ENCODE data around the gene EVX2.

EVX2 gene

DNA sequence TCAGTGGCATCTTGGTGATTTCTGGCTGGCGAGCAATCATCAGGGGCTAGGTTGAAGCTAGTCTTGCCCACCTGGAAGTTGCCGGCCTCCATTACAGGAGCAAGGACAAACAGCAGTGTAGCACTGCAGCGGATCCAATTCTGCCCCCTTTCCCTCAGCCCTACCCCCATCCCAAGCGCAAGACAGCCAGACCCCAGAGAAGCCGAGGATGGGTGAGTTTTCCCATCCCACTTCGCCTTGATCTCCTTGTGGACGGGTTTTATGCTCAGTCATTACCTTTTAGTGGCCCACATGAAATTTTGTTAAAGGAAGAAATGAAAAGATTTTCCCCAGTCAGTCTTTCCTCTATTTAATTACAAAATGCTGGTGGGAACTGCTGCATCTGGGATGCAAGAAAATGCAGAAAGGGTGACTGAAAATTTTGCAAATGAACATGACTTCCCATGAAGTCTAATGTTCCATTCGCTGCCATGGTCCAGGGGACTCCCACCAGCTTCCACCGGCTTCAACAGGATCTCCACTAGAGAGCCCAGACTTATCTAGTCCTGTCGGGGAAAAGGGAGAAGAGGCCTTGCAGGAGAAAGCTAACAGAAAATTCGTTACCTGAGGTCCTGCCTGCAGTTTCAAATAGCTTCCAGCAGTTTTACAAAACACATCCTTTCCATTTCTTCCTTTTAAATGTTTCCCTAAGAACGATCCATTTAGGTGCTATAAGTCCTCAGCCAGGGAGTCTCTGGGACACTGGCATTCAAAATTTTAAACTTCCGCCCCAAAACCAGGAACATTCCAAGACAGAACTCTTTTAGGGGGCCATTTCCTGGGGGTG, 36.8 kb upstream of the EVX2 start:
- TF ChIP-seq, protein P1, sequence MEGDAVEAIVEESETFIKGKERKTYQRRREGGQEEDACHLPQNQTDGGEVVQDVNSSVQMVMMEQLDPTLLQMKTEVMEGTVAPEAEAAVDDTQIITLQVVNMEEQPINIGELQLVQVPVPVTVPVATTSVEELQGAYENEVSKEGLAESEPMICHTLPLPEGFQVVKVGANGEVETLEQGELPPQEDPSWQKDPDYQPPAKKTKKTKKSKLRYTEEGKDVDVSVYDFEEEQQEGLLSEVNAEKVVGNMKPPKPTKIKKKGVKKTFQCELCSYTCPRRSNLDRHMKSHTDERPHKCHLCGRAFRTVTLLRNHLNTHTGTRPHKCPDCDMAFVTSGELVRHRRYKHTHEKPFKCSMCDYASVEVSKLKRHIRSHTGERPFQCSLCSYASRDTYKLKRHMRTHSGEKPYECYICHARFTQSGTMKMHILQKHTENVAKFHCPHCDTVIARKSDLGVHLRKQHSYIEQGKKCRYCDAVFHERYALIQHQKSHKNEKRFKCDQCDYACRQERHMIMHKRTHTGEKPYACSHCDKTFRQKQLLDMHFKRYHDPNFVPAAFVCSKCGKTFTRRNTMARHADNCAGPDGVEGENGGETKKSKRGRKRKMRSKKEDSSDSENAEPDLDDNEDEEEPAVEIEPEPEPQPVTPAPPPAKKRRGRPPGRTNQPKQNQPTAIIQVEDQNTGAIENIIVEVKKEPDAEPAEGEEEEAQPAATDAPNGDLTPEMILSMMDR (IDR thresholded peaks at IDR 0.05; ENCODE audit: low read depth, low read length) = no peak

DNA sequence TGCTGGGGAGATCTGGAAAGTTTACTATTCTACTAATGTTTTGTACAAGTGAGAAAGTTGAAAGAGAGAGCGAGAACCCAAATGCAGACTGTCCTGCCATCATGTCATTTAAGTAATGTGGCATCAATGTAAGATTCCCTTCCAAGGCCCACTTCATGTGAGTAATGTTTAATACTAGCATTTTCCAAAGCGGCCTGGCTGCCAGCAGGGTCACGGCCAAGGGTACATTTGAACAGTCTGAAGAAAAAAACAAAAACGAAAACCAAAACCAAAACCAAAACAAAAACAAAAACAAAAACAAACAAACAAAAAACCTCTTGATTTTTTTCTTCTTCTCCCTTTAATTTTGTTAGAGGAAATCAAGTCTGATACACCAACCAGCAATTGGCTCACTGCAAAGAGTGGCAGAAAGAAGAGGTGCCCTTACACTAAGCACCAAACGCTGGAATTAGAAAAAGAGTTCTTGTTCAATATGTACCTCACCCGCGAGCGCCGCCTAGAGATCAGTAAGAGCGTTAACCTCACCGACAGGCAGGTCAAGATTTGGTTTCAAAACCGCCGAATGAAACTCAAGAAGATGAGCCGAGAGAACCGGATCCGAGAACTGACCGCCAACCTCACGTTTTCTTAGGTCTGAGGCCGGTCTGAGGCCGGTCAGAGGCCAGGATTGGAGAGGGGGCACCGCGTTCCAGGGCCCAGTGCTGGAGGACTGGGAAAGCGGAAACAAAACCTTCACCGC, 35.0 kb upstream of the EVX2 start:
- DNase-seq (ENCODE audit: extremely low read depth, low read depth) = no peak
- TF ChIP-seq, protein P1 (IDR thresholded peaks at IDR 0.05; ENCODE audit: low read depth, low read length) = peak; percentile 24

More for the DNA sequence above, 36.8 kb upstream of the EVX2 start:
- DNase-seq (ENCODE audit: extremely low read depth, low read depth) = no peak

DNA sequence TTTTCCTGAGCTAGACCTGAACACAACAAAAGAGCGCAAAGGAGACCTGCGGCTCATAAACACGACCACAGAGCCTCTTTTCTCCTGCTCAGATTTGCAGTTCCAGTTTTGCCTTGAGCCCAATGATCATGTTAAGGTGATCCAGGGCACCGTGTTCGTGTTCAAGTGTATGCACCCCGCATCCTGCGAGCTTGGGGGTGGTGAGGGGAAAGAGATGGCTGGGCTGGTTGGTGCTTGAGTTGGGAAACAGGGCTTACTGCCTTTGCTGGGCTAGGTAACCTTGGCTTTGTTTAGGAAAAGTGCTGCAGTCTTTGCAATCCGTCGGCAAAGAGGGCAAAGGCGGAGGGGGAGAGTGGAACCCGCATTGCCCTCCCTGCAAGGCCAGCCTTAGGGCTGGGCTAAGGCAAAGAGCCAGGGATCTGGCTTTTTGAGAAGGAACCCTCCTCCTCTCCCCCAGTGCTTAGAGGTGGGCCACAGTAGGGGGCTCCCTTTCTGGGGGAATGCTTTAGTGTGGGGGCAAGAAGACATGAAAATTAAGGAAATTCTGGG, 34.1 kb upstream of the EVX2 start:
- no peak for DNase-seq (ENCODE audit: extremely low read depth, low read depth)
- TF ChIP-seq, protein P1 (IDR thresholded peaks at IDR 0.05; ENCODE audit: low read depth, low read length) = no peak

DNA sequence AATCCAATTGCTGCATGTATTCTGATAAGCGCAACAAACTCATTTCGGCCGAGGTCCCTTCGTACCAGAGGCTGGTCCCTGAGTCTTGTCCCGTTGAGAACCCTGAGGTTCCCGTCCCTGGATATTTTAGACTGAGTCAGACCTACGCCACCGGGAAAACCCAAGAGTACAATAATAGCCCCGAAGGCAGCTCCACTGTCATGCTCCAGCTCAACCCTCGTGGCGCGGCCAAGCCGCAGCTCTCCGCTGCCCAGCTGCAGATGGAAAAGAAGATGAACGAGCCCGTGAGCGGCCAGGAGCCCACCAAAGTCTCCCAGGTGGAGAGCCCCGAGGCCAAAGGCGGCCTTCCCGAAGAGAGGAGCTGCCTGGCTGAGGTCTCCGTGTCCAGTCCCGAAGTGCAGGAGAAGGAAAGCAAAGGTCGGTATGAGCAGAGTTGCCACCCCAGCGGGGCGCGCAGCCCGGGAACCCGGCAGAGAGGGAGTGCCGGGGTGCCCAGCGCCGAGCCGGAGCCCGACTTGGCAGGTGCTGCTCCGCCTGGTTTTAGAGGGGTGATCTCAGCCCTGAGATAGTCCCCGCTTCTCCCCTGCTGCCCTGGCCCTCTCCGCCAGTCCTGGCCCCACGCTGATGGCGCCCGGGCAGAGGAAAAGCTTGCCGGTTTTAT, 33.5 kb upstream of the EVX2 start:
- TF ChIP-seq, protein P1 (IDR thresholded peaks at IDR 0.05; ENCODE audit: low read depth, low read length) = no peak
- no peak for DNase-seq (ENCODE audit: extremely low read depth, low read depth)

DNA sequence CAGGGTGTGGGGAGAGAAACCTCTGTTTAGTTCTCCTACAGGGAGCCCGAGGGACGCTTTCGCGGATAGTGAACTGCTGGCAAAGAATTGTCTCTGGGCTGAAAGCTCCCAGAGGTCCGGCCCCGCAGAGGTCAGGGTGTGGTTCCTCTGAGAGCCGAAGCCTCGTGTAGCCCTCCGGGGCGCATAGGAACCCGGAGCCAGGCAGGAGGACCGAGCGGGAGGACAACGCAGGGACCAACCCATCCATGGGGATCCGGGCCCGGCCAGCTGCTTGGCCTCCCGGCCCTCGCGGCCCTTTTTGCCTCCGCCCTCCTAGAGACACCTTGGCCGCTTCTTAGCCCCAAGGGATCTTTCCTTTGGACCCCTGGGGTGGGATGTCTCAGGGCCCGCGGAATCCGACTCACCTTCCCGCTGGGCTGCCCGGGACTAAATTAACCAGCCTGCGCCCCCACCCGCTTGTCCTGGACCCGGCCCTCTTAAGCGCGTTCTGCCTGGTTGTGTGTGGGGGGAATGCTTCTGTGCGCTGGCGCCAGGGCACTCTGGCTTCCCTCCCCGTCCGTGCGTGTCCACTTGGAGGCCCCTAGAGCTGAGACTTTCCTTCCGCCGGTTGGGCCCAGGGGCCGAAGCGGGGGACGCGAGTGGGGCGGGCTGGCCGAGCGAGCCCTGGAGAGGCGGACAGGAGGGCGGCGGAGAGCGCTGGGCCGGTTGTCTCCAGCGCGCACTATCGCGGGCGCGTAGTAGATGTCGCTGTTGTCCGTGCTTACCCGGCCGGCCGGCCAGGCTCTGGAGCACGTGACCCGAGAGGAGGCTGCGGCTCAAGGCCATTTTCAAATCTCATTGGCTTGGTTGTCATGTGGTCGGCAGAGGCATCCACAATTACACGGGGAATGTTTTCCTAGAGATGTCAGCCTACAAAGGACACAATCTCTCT, 32.4 kb upstream of the EVX2 start, which contains the start of gene HOXD10:
Gene HOXD10, plus strand, starts transcription at position 896 of the 931 bp plus-strand sequence. CDS start 56 bp downstream, outside the sequence.
- DNase-seq (ENCODE audit: extremely low read depth, low read depth) = no peak
- TF ChIP-seq, protein P1 (IDR thresholded peaks at IDR 0.05; ENCODE audit: low read depth, low read length) = no peak

DNA sequence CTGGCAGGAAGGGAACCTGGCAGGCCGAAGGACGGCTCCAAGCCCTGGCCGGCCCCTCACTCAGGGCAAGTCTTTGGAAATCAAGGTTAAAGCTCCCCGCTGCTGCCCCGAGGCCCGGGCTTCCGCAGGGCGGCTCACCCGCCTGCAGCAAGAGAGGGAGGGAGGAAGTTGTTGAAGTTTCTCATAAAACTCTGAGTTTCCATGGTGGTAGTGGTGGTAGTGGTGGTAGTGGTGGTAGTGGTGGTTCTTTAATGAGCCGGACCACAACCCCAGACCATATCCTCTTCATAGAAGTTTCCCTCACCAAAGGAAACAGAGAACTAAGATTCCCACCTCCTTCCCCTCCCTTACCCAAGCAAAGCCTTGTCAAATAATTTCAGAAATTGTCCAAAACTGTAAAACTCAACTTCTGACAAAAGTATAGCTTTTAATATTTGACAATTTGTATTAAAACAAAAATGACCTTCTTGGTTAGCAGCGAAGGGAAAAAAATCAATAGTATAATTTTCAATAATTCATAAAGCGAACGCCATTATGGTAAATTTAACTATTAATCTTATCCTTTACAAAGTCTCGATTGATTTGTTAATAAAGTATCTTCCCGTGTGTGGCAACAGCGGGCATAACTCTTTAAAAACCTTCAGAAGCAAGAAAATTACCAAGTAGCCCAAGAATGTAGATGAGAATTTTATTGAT, 31.3 kb upstream of the EVX2 start:
- DNase-seq (ENCODE audit: extremely low read depth, low read depth) = no peak
- TF ChIP-seq, protein P1 (IDR thresholded peaks at IDR 0.05; ENCODE audit: low read depth, low read length) = no peak

Data from AG09319 (cell line).